Stimulated activated CD4-positive, alpha-beta T cell treated with anti-CD3 and anti-CD28 coated beads, Interleukin-12 subunit alpha, Interleukin-12 subunit beta, amount 100 ng/mL, for 4 hours (primary cell): Measurements from ENCODE around the gene ZNF367.
"Not testable (repeated sequence)": the region's sequence is repeated elsewhere in the genome, so short reads cannot be mapped to it uniquely, and the experiment has no call there.

ENCODE experiments used
- DNase-seq: peaks from one replicate; pipeline ENCODE4 v3.0.0-alpha.2; 2020

The ZNF367 gene

GRCh38 chr9:96360523-96360922 is 57.6 kb downstream of the ZNF367 start:
- DNase-seq = not testable (repeated sequence)

- DNase-seq = no peak
These were observed 67.3 kb downstream of the ZNF367 start for GRCh38 chr9:96350866-96351265.

DNA sequence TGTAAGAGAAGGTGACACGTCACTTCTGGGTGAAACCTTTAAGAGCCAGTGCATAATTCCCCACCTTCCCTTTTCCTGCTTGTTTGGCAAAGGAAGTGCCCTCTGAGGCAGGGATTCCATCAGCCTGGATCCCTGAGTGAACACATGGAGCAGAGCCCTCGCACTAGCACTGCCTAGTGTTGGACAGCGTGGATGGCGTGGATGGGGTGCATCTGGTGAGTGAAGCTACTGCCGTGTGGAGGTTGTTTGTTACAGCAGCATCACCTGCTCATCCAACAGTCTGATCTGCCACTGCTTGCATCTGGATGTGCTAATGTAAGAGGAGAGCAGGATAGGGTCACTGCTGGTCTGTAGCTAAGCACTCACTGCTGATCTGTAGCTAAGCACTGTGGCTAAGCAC is 69.9 kb downstream of the ZNF367 start:
- no peak for DNase-seq

GRCh38 chr9:96345551-96345950 is 72.6 kb downstream of the ZNF367 start:
- no peak for DNase-seq

- no peak for DNase-seq
These were observed 73.6 kb downstream of the ZNF367 start for GRCh38 chr9:96344458-96345180.

GRCh38 chr9:96343515-96344360 is 74.4 kb downstream of the ZNF367 start:
- no peak for DNase-seq

DNA sequence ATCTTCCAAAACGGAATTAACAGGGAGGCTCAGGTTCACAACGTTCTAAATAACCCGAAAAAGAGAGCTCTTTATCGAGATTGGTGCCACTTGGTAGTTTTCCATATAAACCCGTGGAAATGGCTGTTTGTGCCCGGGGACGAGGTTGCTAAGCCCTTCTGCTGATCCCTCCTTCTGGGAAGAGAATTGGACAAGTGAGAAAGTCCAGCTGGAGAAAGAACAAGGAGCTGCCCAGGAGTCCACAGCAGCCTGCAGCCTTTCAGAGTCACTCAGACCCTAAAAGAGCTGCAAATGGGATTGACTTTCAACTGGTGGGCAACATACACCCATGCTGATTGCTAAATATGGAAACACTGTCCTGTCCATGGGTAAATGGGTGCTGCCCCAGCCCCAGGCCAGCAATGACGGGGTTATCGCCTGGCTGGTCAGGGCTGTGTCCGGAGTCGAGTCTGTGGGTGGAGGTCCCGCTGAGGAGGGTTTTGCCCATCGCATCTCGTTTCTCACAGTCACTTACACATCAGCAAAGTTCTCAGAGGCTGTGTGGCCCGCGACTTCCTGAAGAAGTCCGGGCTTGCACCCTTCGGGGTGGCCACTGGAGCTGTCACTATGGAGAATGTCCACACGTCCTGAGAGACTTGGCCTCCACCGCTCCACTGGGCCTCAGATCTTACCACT is 75.5 kb downstream of the ZNF367 start:
- DNase-seq = no peak

GRCh38 chr9:96340707-96341106 is 77.5 kb downstream of the ZNF367 start:
- no peak for DNase-seq

- DNase-seq = no peak
These were observed 79.9 kb downstream of the ZNF367 start for GRCh38 chr9:96338299-96338698.
